GM19395 (cell line): Measurements from ENCODE around the gene SLC35E2B.
"Not testable (repeated sequence)": the region's sequence is repeated elsewhere in the genome, so short reads cannot be mapped to it uniquely, and the experiment has no call there.

Experiments used
- ATAC-seq: cut with Tn5 transposase; IDR thresholded peaks from one replicate; pipeline ENCODE4 v1.9.1; 2021; ENCODE audit warnings: mild to moderate bottlenecking, moderate library complexity; ENCODE audit not compliant: unreplicated experiment

SLC35E2B gene

GRCh38 chr1:1677718-1678580 is 14.6 kb downstream of the SLC35E2B start:
- ATAC-seq, result peak; percentile 63

GRCh38 chr1:1676087-1676486 is 16.5 kb downstream of the SLC35E2B start:
- ATAC-seq, result not testable (repeated sequence)

- ATAC-seq, result not testable (repeated sequence)
These were observed 17.4 kb downstream of the SLC35E2B start for GRCh38 chr1:1675218-1675617.

DNA sequence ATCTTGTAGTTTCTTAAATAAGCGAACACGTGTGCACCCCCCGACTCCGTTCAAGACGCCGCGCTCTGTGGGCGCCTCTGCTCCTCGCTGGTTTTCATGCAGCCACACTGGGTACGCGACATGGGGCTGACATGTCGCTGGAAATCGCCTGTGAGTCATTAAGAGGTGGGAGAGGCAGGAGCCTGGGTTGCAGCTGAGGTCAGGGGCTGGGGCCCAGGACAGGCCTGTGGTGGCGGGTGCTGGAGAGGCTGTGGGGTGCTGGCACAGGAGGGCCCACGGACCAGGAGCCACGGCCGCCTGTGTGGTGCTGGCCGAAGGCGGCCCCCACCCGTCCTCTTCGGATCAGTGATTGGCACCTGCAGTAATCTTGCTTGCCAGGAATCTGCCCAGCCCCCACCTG is 17.8 kb downstream of the SLC35E2B start:
- not testable (repeated sequence) for ATAC-seq

DNA sequence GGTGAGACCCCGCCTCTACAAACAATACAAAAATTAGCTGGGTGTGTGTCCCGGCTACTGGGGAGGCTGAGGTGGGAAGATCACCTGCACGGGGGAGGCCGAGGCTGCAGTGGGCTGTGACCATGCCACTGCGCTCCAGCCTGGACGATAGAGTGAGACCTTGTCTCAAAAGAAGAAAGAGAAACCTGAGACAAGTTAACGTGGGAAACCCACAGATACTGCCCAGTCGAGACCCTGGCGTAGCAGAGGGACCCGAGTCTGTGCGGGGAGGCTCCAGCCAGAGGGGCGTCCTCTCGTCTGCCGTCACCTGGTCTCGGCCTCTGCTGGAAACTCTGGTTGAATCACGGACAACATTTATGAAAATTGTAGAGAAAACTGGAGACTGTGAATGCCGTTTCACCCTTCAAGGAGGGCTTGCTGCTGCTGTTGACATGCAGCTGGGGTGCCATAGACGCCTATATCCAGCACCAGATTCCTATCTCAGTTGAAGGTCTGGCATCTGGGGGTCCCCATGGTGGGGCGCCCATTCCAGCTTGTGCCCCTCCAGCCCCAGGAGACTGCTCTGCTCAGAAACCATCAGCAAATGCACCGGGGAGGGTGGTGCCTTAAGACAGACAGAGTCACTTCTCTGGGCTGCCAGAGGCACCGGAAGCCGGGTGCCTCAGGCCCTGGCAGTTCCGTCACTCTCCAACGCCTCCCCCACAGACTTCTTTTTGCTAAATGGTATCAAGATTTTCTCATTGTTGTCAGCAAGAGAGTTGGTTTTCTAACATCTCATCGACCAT is 20.2 kb downstream of the SLC35E2B start:
- no peak for ATAC-seq

DNA sequence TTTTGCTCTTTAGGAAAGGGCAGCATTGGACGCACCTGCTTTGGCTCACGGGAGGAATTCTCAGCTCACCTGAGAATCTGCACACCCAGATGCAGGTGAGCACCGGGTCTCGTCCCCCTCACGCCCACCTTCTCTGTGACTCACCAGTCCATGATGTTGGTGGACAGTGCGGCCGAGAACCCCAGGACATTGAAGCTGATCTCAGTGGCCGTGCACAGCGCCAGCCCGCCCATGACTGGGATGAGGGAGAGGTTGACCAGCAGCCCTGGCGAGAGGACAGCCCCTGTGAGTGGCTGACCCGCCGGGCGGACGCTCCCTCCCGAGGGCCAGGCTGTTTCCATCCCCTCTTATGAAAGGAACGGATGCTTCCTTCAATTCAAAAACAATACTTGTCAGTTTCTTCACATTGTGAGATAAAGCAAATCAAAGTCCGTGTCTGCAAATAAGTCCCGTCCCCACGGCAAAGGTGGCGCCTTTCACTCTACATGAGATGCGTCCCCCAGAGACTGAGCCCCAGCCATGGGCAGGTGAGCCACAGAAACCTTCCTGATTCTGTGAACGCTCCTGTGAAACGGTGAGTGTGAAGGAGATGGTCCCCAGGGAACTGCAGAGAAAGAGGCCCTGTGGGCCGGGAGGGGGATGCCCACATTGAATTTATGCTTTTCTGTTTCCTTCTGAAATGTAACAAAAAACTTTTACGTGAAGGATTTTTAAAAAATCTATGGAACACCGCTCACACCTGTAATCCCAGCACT is 21.1 kb downstream of the SLC35E2B start:
- ATAC-seq, result no peak

- ATAC-seq, result no peak
These were observed 21.7 kb downstream of the SLC35E2B start for GRCh38 chr1:1670866-1671265.

- no peak for ATAC-seq
These were observed 22.8 kb downstream of the SLC35E2B start for GRCh38 chr1:1669468-1670440.

- ATAC-seq, result no peak
These were observed 26.1 kb downstream of the SLC35E2B start for GRCh38 chr1:1666526-1666925.

DNA sequence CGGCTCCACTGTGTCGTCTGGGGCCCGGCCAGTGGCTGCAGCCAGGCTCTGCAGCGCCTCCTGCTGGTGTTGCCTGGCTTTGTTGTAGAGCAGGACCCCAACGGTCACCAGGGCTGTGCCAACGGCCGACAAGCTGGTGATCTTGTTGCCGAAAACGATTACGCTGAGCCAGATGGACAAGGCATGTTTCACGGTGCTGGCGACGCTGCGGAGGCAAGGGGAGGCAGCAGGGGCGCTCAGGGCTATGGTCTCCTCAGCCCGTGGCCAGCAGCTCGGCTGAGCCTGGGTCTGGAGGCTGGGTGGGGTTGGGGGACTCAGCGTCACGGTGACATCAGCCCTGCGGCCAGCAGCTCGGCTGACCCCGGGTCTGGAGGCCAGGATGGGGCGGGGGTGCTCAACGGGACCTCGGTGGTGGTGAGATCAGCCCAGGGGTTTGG is 26.8 kb downstream of the SLC35E2B start:
- ATAC-seq, result no peak

- ATAC-seq, result no peak
These were observed 27.4 kb downstream of the SLC35E2B start for GRCh38 chr1:1664941-1665814.

DNA sequence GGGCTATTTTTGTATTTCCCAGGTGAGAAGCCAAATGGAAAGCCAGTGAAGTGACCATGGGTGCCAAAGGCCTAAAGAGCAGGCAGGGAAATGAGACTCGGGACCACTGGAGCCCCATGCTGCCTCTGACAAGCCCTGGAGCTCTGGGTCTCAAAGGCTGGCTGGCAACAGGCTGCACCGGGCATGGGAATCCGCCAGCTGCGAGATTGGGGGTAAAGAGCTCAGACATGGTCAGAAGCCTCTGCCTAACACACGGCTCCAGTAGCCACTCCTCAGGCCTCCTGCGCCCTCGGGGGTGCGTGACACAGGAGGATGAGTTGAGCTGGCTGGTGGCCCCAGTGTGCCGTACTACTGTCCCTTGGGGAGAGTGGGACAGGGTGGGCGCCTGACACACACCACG is 28.3 kb downstream of the SLC35E2B start:
- not testable (repeated sequence) for ATAC-seq

DNA sequence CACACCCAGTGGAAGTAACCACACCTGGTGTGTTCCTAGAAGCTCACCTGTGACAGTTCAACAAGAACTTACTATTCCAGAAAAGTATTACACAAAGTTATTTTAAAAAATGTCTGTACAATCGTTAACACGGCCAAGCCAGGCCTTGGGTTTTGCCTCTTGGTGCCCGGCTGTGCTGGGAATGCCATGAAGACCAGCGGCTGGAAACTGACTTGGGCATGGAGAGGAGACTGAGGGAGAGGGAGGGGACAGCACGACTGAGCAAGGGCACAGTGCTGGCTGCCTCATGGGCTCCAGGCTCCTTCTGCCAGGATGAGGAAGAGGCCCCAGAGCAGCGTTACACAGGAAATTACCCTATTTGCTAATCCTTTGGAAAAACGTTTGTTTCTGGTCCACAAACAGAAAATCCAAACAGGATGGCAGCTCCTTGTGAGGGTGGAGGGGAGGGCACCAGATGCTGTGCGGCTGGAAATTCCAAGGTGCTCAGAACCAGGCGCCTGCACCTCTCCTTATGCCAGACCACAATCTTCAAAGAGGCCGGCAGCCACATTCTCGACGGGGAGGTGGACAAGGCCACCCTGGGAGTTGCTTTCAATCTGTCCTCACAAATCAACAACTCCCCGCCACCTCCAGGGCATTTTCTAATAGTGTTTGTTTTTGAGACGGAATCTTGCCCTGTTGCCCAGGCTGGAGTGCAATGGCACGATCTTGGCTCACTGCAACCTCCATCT is 29.6 kb downstream of the SLC35E2B start:
- ATAC-seq, result not testable (repeated sequence)

GRCh38 chr1:1662392-1662791 is 30.2 kb downstream of the SLC35E2B start:
- ATAC-seq, result not testable (repeated sequence)

GRCh38 chr1:1658583-1659549 is 33.7 kb downstream of the SLC35E2B start, which contains the start of gene CDK11B:
Gene CDK11B, minus strand, starts transcription at chr1:1659004. Its CDS starts 1,519 bp downstream, at chr1:1657485.
- ATAC-seq, result peak; percentile 83

DNA sequence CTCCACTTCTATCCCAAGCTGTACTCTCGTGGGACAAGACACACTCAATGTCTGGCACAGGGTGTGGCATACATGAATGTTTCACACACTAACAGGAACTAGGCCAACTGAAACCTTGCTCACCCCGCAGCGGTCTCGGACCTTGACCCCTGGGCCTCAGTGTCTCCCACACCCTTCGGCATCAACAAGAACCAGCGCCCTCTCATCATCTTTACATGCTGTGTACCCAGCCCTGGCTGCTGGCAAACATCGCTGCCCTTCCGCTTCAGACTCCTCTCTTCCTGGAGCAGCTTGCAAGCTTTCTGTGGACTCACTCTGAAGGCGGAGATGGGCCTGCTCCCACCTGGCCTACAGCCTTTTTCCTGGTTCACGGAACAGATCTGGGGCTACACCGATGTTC is 44.3 kb downstream of the SLC35E2B start:
- not testable (repeated sequence) for ATAC-seq
